Right lobe of liver (tissue), 6 donors: Measurements from ENCODE around the gene GRIK1. TPM values are rescaled to one million over a fixed set of nuclear protein-coding genes. Genes with fewer than 3 reads are reported as not detected.

Experiments used
- ATAC-seq, 4 donors: fragments of 200-7000 bp; cut with Tn5 transposase; one replicate each; pipeline ENCODE4 v1.9.1; 2020; ENCODE audit warnings: mild to moderate bottlenecking in 4 of 4, moderate library complexity in 4 of 4
- DNase-seq, 3 donors: peaks; one replicate each; pipeline ENCODE4 v3.0.0-alpha.2; 2020
- H3K27ac ChIP-seq, 3 donors: fragments of 200-600 bp; one replicate each; pipeline ENCODE4 v1.8.0; 2022
- H3K27me3 ChIP-seq, 2 donors: fragments of 200-600 bp; one replicate each; pipeline ENCODE4 v1.8.0; 2022
- H3K36me3 ChIP-seq, 4 donors: fragments of 200-600 bp; sonication (generic) in 1 of 4; one replicate each; pipeline versions ENCODE4 v1.5.1 to v1.8.0; 2017 to 2022; ENCODE audit warnings: control low read depth in 1 of 4
- H3K4me1 ChIP-seq, 4 donors: fragments of 200-600 bp; sonication (generic) in 1 of 4; one replicate each; pipeline versions ENCODE4 v1.5.1 to v1.8.0; 2017 to 2022; ENCODE audit warnings: control low read depth in 1 of 4
- H3K4me3 ChIP-seq, 3 donors: fragments of 200-600 bp; one replicate each; pipeline ENCODE4 v1.8.0; 2022
- H3K9me3 ChIP-seq, 4 donors: fragments of 200-600 bp; sonication (generic) in 1 of 4; one replicate each; pipeline versions ENCODE4 v1.5.1 to v1.8.0; 2017 to 2022; ENCODE audit warnings: control low read depth in 1 of 4
- POLR2A ChIP-seq: fragments of 450-650 bp; IDR thresholded peaks from one replicate; pipeline ENCODE4 v1.6.1; 2017; ENCODE audit warnings: antibody characterized with exemption, mild to moderate bottlenecking
- WGBS: methylation state at CpG from one replicate; pipeline ENCODE4 v1.1.6; 2018; ENCODE audit warnings: low coverage, low lambda C conversion rate; ENCODE audit not compliant: insufficient coverage; ENCODE audit errors: missing lambda C conversion rate; 5-methylcytosine and 5-hydroxymethylcytosine counted together
- intact Hi-C, 2 donors: fragments of 100-400 bp; cut with DNase I; formaldehyde crosslinking; loops; one replicate each; pipeline versions ENCODE4 v1.11.2 to v1.14.1; 2022
- total RNA-seq, 6 experiments: library from RNA; depleted of rRNA in 2 of 6; stranded (reverse); fragments of >200 nt in 2 of 6; fragmentation: NEBNext Ultra II Directional in 3 of 6; extraction: Animal tissue kit (Norgen Biotek cat#: 25700) in 3 of 6; gene quantifications; one replicate each; pipeline versions ENCODE4 v1.1.0 to v1.2.4, GENCODE V29; 2016 to 2023
- TF ChIP-seq, protein P1 (sequence below), 4 donors: fragments of 200-600 bp in 3 of 4; fragments of 450-650 bp in 1 of 4; IDR thresholded peaks; one replicate each; pipeline versions ENCODE4 v1.5.1 to v1.8.0; 2016 to 2022; ENCODE audit warnings: antibody characterized with exemption in 4 of 4, mild to moderate bottlenecking in 2 of 4
- donor health status: DM: no; HTN: yes; CAD: no.
- donor health status: DM: no; HTN: no; CAD: no.
- donor health status: DM: no; HTN: no; CAD: no.
- donor health status: DM: no; HTN: yes; CAD: no.
- donor health status: DM: no; HTN: yes; CAD: no.

Gene GRIK1
- total RNA-seq, 6 experiments from 2014 or later, result not detected

DNA sequence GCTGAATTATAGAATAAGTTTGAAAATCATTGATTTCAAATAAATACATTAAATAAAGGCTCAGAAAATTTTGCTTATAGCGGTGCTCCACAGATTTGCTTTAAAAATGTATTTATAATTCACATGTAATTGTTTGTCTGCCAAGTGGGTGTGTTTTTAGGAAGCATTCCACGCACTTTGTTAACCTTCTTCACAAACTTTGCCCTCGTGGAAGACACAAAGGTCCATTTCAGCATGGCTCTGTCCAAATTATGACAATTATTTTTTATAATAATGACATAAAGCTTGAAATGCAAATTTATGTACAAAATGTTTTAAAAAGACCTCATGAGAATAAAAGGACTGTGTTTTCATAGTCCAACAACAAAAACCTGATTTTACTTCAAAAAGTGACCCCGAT lies 146.1 kb downstream of the GRIK1 start:
- intact Hi-C loops, result no loop called here
- TF ChIP-seq, protein P1, sequence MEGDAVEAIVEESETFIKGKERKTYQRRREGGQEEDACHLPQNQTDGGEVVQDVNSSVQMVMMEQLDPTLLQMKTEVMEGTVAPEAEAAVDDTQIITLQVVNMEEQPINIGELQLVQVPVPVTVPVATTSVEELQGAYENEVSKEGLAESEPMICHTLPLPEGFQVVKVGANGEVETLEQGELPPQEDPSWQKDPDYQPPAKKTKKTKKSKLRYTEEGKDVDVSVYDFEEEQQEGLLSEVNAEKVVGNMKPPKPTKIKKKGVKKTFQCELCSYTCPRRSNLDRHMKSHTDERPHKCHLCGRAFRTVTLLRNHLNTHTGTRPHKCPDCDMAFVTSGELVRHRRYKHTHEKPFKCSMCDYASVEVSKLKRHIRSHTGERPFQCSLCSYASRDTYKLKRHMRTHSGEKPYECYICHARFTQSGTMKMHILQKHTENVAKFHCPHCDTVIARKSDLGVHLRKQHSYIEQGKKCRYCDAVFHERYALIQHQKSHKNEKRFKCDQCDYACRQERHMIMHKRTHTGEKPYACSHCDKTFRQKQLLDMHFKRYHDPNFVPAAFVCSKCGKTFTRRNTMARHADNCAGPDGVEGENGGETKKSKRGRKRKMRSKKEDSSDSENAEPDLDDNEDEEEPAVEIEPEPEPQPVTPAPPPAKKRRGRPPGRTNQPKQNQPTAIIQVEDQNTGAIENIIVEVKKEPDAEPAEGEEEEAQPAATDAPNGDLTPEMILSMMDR (IDR thresholded peaks at IDR 0.05), result no peak
- no peak for TF ChIP-seq POLR2A
- Histone ChIP-seq H3K36me3 (no peaks in the 10 kb centered on the region), H3K9me3 (no peaks in the 10 kb centered on the region), H3K27me3 (no peaks in the 10 kb centered on the region), H3K27ac (no peak overlapping the region), H3K4me3 (no peak overlapping the region), H3K4me1 (peaks cover 0 to 17% (median 4%) of the 10 kb centered on the region in 4 donors)
- 37% methylated on average over 4 of the region's 4 CpGs for WGBS
- peak in 1 of 4 donors; percentile 50 for ATAC-seq
- no peak for DNase-seq

GRCh38 chr21:29789393-29789792 lies 150.4 kb downstream of the GRIK1 start:
- Histone ChIP-seq H3K27ac (peak overlapping the region in 1 of 3 donors; percentile 19), H3K27me3 (no peaks in the 10 kb centered on the region), H3K4me1 (peaks cover 0 to 35% (median 12%) of the 10 kb centered on the region in 4 donors), H3K36me3 (no peaks in the 10 kb centered on the region), H3K4me3 (no peak overlapping the region), H3K9me3 (no peaks in the 10 kb centered on the region)
- no peak for DNase-seq
- no peak for TF ChIP-seq POLR2A
- TF ChIP-seq, protein P1 (IDR thresholded peaks at IDR 0.05), result no peak
- WGBS, result 38% methylated on average over 3 of the region's 3 CpGs
- intact Hi-C loops, result no loop called here
- ATAC-seq, result peak in 3 of 4 donors; percentile 39 to 54 (median 54)

GRCh38 chr21:29788752-29789151 lies 151.0 kb downstream of the GRIK1 start:
- ATAC-seq (no peak), DNase-seq (no peak)
- intact Hi-C loops, result no loop called here
- Histone ChIP-seq H3K36me3 (no peaks in the 10 kb centered on the region), H3K4me3 (no peak overlapping the region), H3K9me3 (no peaks in the 10 kb centered on the region), H3K4me1 (peaks cover 0 to 34% (median 9%) of the 10 kb centered on the region in 4 donors), H3K27ac (no peak overlapping the region), H3K27me3 (no peaks in the 10 kb centered on the region)
- WGBS, result 70% methylated on average over 2 of the region's 2 CpGs
- TF ChIP-seq POLR2A, result no peak
- TF ChIP-seq, protein P1 (IDR thresholded peaks at IDR 0.05), result no peak

GRCh38 chr21:29787361-29787909 lies 152.4 kb downstream of the GRIK1 start:
- Histone ChIP-seq H3K9me3 (no peaks in the 10 kb centered on the region), H3K27me3 (no peaks in the 10 kb centered on the region), H3K4me3 (peak overlapping the region in 1 of 3 donors; percentile 5), H3K27ac (no peak overlapping the region), H3K4me1 (peaks cover 0 to 30% (median 10%) of the 10 kb centered on the region in 4 donors), H3K36me3 (no peaks in the 10 kb centered on the region)
- TF ChIP-seq, protein P1 (IDR thresholded peaks at IDR 0.05), result no peak
- no peak for TF ChIP-seq POLR2A
- DNase-seq (no peak), ATAC-seq (peak; percentile 63 to 91 (median 76))
- intact Hi-C loops, result no loop called here
- 16% methylated on average over 5 of the region's 5 CpGs for WGBS
